Hepatocyte (in vitro differentiated cells): ENCODE measurements around the gene PRB4.

Experiments used
- CTCF ChIP-seq: fragments of 200-600 bp; sonication (generic); IDR thresholded peaks from 2 replicates; pipeline ENCODE4 v1.5.1; 2016; ENCODE audit warnings: antibody characterized with exemption, mild to moderate bottlenecking; ENCODE audit not compliant: poor library complexity
- EZH2phosphoT487 ChIP-seq: fragments of 200-600 bp; sonication (generic); IDR thresholded peaks from one replicate; pipeline ENCODE4 v1.6.1; 2018; ENCODE audit warnings: antibody characterized with exemption, mild to moderate bottlenecking, low read depth, moderate library complexity; ENCODE audit not compliant: unreplicated experiment, severe bottlenecking

GRCh38 chr12:11348439-11348838 is 38.2 kb upstream of the PRB4 start:
- TF ChIP-seq CTCF (no peak), EZH2phosphoT487 (no peak)
